Measurements from ENCODE around the gene TMEM150C. TPM values are rescaled to one million over a fixed set of nuclear protein-coding genes. Genes with fewer than 3 reads are reported as not detected.

The TMEM150C gene
- total and polyA plus RNA-seq, 2 of the 4 experiments (the other 2 are of a cell fraction), result 0.10 to 0.36 TPM

DNA sequence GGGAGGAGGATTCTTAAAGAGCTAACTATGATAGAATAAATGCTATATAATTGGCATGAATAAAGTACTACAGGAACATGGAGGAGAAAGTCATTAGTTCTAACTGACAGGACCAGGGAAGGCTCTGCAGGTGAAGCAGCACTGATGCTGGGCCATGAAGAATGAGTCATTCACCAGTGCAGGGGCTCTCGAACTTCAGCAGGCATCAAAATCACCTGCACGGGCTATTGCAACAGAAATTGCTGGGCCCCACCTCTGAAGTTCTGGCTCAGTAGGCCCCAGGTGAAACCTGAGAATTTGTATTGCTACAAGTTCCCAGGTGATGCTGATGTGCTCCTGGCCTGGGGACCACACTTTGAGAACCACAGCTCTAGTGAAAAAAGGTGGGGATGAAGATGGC, 33.7 kb downstream of the TMEM150C start:
- H2BK120ac ChIP-seq (ENCODE audit: low read depth, low read length), result no peak overlapping the region
- ATAC-seq (ENCODE audit: low read depth) (no peak), DNase-seq (no peak)
- H2AK5ac ChIP-seq (ENCODE audit: low read depth, low read length), result no peak overlapping the region
- H3K27ac ChIP-seq (ENCODE audit: insufficient read depth, low read length), result no peak overlapping the region
- ChIA-PET POLR2A (ENCODE audit: unreplicated experiment) (no interaction called here), CTCF (no interaction called here)
- no CpG with 5 or more reads among the region's 2 CpGs for WGBS, 2 experiments (ENCODE audit: extremely low coverage in 2 of 2, insufficient read length in 1 of 2)
- intact Hi-C loops (cut with micrococcal nuclease), result no loop called here
- no peak overlapping the region for H2AFZ ChIP-seq (replicated peaks; ENCODE audit: low read length, poor library complexity)
- H3K14ac ChIP-seq (replicated peaks; ENCODE audit: low read depth, low read length), result no peak overlapping the region
- no peak overlapping the region for H2BK20ac ChIP-seq (ENCODE audit: low read depth, low read length)
- TF ChIP-seq RFX5 (IDR thresholded peaks at IDR 0.05; ENCODE audit: low read depth, low read length) (no peak), SMC3 (IDR thresholded peaks at IDR 0.05; ENCODE audit: low read depth, low read length) (no peak)
- TF ChIP-seq, protein P1, sequence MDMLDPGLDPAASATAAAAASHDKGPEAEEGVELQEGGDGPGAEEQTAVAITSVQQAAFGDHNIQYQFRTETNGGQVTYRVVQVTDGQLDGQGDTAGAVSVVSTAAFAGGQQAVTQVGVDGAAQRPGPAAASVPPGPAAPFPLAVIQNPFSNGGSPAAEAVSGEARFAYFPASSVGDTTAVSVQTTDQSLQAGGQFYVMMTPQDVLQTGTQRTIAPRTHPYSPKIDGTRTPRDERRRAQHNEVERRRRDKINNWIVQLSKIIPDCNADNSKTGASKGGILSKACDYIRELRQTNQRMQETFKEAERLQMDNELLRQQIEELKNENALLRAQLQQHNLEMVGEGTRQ (IDR thresholded peaks at IDR 0.05; ENCODE audit: low read depth, low read length), result no peak
- H3K56ac ChIP-seq (ENCODE audit: extremely low read depth, insufficient read depth, low read length), result no peak overlapping the region
- peaks cover 13% of the 10 kb centered on the region for H3K27me3 ChIP-seq (ENCODE audit: control insufficient read depth, insufficient read depth, low read length)
- H4K5ac ChIP-seq (ENCODE audit: low read depth, low read length), result no peak overlapping the region
- H3K79me1 ChIP-seq (ENCODE audit: low read depth in 1 of 2, low read length in 2 of 2), result no peaks in the 10 kb centered on the region; a peak in 1 of 4 replicates
- H4K8ac ChIP-seq (ENCODE audit: low read depth in 2 of 2, low read length in 2 of 2), result no peak overlapping the region
- H3K9me3 ChIP-seq (ENCODE audit: control insufficient read depth, insufficient read depth, low read length), result no peaks in the 10 kb centered on the region
- no peak overlapping the region for H3K4me2 ChIP-seq (ENCODE audit: low read depth, low read length)
- no peak overlapping the region for H2BK5ac ChIP-seq (ENCODE audit: low read depth, low read length, poor library complexity, severe bottlenecking)
- no TSS peak for BruUV-seq (replicated peaks)
- no peaks in the 10 kb centered on the region for H4K20me1 ChIP-seq (ENCODE audit: insufficient read depth, low read length)
- no peak overlapping the region for H3K9ac ChIP-seq (ENCODE audit: low read depth, low read length)
- H3K4me1 ChIP-seq (ENCODE audit: control insufficient read depth, insufficient read depth, low read length), result no peaks in the 10 kb centered on the region
- no peak overlapping the region for H4K91ac ChIP-seq (ENCODE audit: insufficient read depth, low read depth, low read length)
- H3K4ac ChIP-seq (ENCODE audit: low read depth, low read length), result no peak overlapping the region
- H3K18ac ChIP-seq (ENCODE audit: low read depth, low read length), result no peak overlapping the region
- H3K36me3 ChIP-seq (ENCODE audit: control insufficient read depth, insufficient read depth, low read length), result no peaks in the 10 kb centered on the region
- dilution Hi-C loops (cut with HindIII; ENCODE audit: low sequenced_read_pairs, unreplicated experiment), result no loop called here
- H2BK15ac ChIP-seq (ENCODE audit: low read depth, low read length), result no peak overlapping the region
- no peak overlapping the region for H2AK9ac ChIP-seq (replicated peaks; ENCODE audit: low read depth, low read length, poor library complexity)
- in situ Hi-C loops (cut with MboI; ENCODE audit: low sequenced_read_pairs), result no loop called here
- H3K23ac ChIP-seq (ENCODE audit: low read depth, low read length), result no peak overlapping the region
- H3K9me1 ChIP-seq (ENCODE audit: insufficient read depth, low read length), result no peaks in the 10 kb centered on the region
- H3K4me3 ChIP-seq (ENCODE audit: insufficient read depth, low read depth, low read length), result no peak overlapping the region
